Loucy (cell line): ENCODE measurements around the gene OR10H5.
A peak's percentile ranks its signal among the peaks of the same experiment; 100 is the strongest.

Experiments used
- H2AFZ ChIP-seq: fragments of 200-600 bp; sonication (generic); 2 replicates; pipeline ENCODE4 v1.6.0; 2016; ENCODE audit warnings: antibody characterized with exemption, mild to moderate bottlenecking, low read length, moderate library complexity
- H3F3A ChIP-seq: fragments of 200-600 bp; 2 replicates; pipeline ENCODE4 v1.6.0; 2016; ENCODE audit warnings: antibody characterized with exemption, low read depth, mild to moderate bottlenecking
- H3K27me3 ChIP-seq: fragments of 200-600 bp; sonication (generic); 2 replicates; pipeline ENCODE4 v1.6.1; 2014; ENCODE audit warnings: low read length, mild to moderate bottlenecking; ENCODE audit not compliant: insufficient read depth, poor library complexity, severe bottlenecking
- H3K36me3 ChIP-seq: fragments of 200-600 bp; sonication (generic); 2 replicates; pipeline ENCODE4 v1.6.1; 2016; ENCODE audit warnings: low read length; ENCODE audit not compliant: insufficient read depth
- H3K4me1 ChIP-seq: fragments of 200-600 bp; sonication (generic); 2 replicates; pipeline ENCODE4 v1.5.1; 2014; ENCODE audit warnings: low read length, mild to moderate bottlenecking; ENCODE audit not compliant: insufficient read depth, poor library complexity, severe bottlenecking
- H3K4me2 ChIP-seq: fragments of 200-600 bp; sonication (generic); 2 replicates; pipeline ENCODE4 v1.6.0; 2014; ENCODE audit warnings: antibody characterized with exemption, low read length, low read depth, mild to moderate bottlenecking; ENCODE audit not compliant: poor library complexity, severe bottlenecking
- H3K4me3 ChIP-seq: fragments of 200-600 bp; sonication (generic); 2 replicates; pipeline ENCODE4 v1.5.1; 2014; ENCODE audit warnings: low read length, mild to moderate bottlenecking, mixed read lengths; ENCODE audit not compliant: poor library complexity, severe bottlenecking
- H3K79me2 ChIP-seq: fragments of 200-600 bp; sonication (generic); 2 replicates; pipeline ENCODE4 v1.6.1; 2014; ENCODE audit warnings: low read length; ENCODE audit not compliant: insufficient read depth
- H3K9ac ChIP-seq: fragments of 200-600 bp; sonication (generic); 2 replicates; pipeline ENCODE4 v1.6.0; 2014; ENCODE audit warnings: mild to moderate bottlenecking, low read depth, low read length, moderate library complexity; ENCODE audit not compliant: poor library complexity, severe bottlenecking
- H3K9me2 ChIP-seq: fragments of 200-600 bp; sonication (generic); replicated peaks from 2 replicates; pipeline ENCODE4 v1.6.1; 2016; ENCODE audit warnings: low read depth, low read length, mixed read lengths
- H3K9me3 ChIP-seq: fragments of 200-600 bp; sonication (generic); 2 replicates; pipeline ENCODE4 v1.6.1; 2014; ENCODE audit warnings: mild to moderate bottlenecking, antibody characterized with exemption, low read length, low read depth; ENCODE audit not compliant: insufficient read depth
- H4K20me1 ChIP-seq: fragments of 200-600 bp; sonication (generic); 2 replicates; pipeline ENCODE4 v1.6.0; 2014; ENCODE audit warnings: antibody characterized with exemption, low read length, mild to moderate bottlenecking; ENCODE audit not compliant: insufficient read depth, poor library complexity, severe bottlenecking
- EZH2phosphoT487 ChIP-seq: fragments of 200-600 bp; IDR thresholded peaks from 2 replicates; pipeline ENCODE4 v1.6.1; 2018; ENCODE audit warnings: antibody characterized with exemption, mild to moderate bottlenecking, moderate library complexity, borderline replicate concordance
- TF ChIP-seq, protein P1 (sequence below): fragments of 200-600 bp; sonication (generic); conservative IDR thresholded peaks from 2 replicates; pipeline ENCODE4 v1.5.1; 2014; ENCODE audit warnings: mild to moderate bottlenecking, antibody characterized with exemption, low read length

OR10H5 gene

DNA sequence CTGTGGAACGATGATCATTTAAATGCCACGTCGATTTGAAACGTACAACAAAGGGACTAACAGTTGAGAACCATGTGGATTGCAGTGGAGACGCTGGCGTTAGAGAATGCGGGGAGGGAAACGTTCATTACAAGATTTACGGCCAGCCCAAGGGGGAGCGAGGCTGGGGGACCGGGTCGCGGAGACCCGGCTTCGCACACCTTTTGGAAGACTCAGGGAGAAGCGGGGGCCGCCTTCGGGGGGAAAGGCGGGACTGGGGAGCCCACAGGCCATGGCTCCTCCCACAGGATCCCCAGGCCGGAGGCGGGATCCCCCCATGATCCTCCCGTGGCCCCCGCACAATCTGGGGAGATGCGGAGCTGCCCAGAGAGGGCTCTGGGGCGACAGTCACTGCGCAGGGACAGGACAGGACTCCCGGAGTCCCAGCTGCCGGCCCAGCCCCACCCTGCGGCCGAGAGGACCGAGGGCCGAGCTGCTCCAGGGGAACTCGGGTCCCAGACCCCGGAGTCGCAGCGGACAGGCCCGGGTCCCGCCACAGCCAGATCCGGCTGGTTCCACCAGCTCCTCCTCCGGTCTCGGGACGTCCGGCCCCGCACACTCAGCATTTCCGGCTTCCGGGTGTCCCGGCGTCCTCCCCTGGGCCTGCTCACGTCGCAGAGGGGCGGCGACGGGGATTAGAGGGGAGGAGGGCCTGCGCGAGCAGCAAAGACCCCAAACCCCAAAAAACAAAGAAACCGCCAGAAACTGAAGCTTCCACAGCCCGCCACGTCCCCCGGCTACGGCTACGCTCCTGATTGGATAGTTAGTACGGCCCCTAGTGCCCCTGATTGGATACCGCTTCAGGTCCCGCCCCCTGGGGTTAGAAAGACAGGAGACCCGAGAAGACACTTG is 49.1 kb downstream of the OR10H5 start:
- Histone ChIP-seq H3K9me2 (no peaks in the 10 kb centered on the region), H3K9me3 (no peaks in the 10 kb centered on the region), H3F3A (peaks cover 6% of the 10 kb centered on the region; the same call in 1 of the 2 replicates), H3K4me3 (peak overlapping the region; percentile 88), H3K79me2 (peaks cover 7% of the 10 kb centered on the region; the same call in 1 of the 2 replicates), H3K4me1 (peaks cover 57% of the 10 kb centered on the region), H3K27me3 (no peaks in the 10 kb centered on the region), H2AFZ (no peak overlapping the region), H3K36me3 (no peaks in the 10 kb centered on the region), H3K4me2 (peak overlapping the region; percentile 88), H3K9ac (peak overlapping the region; percentile 100), H4K20me1 (no peaks in the 10 kb centered on the region)
- TF ChIP-seq, protein P1, sequence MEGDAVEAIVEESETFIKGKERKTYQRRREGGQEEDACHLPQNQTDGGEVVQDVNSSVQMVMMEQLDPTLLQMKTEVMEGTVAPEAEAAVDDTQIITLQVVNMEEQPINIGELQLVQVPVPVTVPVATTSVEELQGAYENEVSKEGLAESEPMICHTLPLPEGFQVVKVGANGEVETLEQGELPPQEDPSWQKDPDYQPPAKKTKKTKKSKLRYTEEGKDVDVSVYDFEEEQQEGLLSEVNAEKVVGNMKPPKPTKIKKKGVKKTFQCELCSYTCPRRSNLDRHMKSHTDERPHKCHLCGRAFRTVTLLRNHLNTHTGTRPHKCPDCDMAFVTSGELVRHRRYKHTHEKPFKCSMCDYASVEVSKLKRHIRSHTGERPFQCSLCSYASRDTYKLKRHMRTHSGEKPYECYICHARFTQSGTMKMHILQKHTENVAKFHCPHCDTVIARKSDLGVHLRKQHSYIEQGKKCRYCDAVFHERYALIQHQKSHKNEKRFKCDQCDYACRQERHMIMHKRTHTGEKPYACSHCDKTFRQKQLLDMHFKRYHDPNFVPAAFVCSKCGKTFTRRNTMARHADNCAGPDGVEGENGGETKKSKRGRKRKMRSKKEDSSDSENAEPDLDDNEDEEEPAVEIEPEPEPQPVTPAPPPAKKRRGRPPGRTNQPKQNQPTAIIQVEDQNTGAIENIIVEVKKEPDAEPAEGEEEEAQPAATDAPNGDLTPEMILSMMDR = no peak
- TF ChIP-seq EZH2phosphoT487 = no peak

DNA sequence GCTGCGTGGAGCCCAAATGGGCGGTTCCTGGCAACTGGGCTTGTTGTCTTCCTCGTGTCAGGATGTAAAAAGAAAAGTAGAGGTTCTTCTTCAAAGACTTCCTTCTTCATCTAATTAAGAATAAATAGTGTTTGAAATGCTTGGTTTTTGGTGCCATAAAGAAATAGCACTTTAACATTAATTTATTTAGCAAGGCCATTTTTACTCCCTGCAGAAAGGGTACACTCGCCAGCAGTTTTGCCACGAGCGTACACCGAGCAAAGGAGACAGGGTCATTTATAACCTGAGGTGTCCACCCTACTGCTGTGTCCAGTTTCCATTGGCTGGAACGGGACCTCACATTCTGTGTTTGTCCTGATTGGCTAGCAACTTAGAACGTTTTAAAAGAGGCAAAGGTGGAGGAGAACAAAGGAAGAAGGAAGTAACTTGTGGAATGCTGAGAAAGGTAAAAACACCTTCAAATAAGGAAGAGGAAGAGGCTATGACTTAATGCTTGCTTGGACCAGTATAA is 49.8 kb downstream of the OR10H5 start:
- H2AFZ ChIP-seq = no peak overlapping the region
- no peaks in the 10 kb centered on the region for H3K9me2 ChIP-seq
- peak overlapping the region; percentile 88 for H3K4me3 ChIP-seq
- TF ChIP-seq, protein P1 = no peak
- TF ChIP-seq EZH2phosphoT487 = no peak
- no peaks in the 10 kb centered on the region for H3K36me3 ChIP-seq
- H3K79me2 ChIP-seq = peaks cover 7% of the 10 kb centered on the region; the same call in 1 of the 2 replicates
- peaks cover 6% of the 10 kb centered on the region; the same call in 1 of the 2 replicates for H3F3A ChIP-seq
- H3K4me1 ChIP-seq = peaks cover 62% of the 10 kb centered on the region
- peak overlapping the region; percentile 88 for H3K4me2 ChIP-seq
- H4K20me1 ChIP-seq = no peaks in the 10 kb centered on the region
- H3K27me3 ChIP-seq = no peaks in the 10 kb centered on the region
- H3K9me3 ChIP-seq = no peaks in the 10 kb centered on the region
- peak overlapping the region; percentile 100 for H3K9ac ChIP-seq

DNA sequence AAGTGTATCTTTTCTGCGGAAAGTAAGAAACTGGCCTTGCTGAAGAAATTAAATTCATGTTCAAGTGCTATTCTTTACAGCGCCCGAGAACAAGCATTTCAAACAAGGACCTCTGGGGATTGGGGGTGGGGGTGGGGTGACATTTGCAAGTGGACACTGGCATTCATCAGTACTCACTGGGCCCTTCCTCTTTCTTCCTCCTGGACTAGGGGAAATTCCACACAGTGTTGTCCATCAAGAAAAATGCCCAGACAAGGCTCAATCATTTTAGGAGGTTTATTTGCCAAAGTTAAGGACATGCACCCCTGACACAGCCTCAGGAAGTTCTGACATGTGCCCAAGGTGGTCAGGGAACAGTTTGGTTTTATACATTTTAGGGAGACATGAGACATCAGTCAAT is 50.9 kb downstream of the OR10H5 start:
- no peaks in the 10 kb centered on the region for H3K9me3 ChIP-seq
- H3K4me3 ChIP-seq = peak overlapping the region; percentile 88
- no peaks in the 10 kb centered on the region for H3K27me3 ChIP-seq
- H4K20me1 ChIP-seq = no peaks in the 10 kb centered on the region
- H3K9ac ChIP-seq = peak overlapping the region; percentile 100
- no peak for TF ChIP-seq EZH2phosphoT487
- TF ChIP-seq, protein P1 = no peak
- H2AFZ ChIP-seq = no peak overlapping the region
- no peaks in the 10 kb centered on the region for H3K9me2 ChIP-seq
- H3K36me3 ChIP-seq = no peaks in the 10 kb centered on the region
- H3F3A ChIP-seq = peaks cover 9% of the 10 kb centered on the region; the same call in 1 of the 2 replicates
- H3K4me1 ChIP-seq = peaks cover 73% of the 10 kb centered on the region
- peak overlapping the region; percentile 88 for H3K4me2 ChIP-seq
- H3K79me2 ChIP-seq = peaks cover 7% of the 10 kb centered on the region; the same call in 1 of the 2 replicates
